Ovary (tissue), 9 donors: ENCODE data around the gene TOX3. TPM values are rescaled to one million over a fixed set of nuclear protein-coding genes. Genes with fewer than 3 reads are reported as not detected.

Experiments
- DNase-seq, 5 donors: peaks; one replicate each; pipeline ENCODE4 v3.0.0-alpha.2; 2019 to 2020
- H3K27ac ChIP-seq, 2 donors: fragments of 200-600 bp; one replicate each; pipeline versions ENCODE4 v1.5.1 to v1.8.0; 2019 to 2022
- H3K27me3 ChIP-seq: fragments of 200-600 bp; one replicate; pipeline ENCODE4 v1.8.0; 2022
- H3K36me3 ChIP-seq: fragments of 200-600 bp; sonication (generic); one replicate; pipeline ENCODE4 v1.5.1; 2019
- H3K4me1 ChIP-seq: one replicate; pipeline ENCODE4 v1.8.1; 2013; ENCODE audit warnings: mild to moderate bottlenecking, moderate library complexity; ENCODE audit not compliant: insufficient read depth
- H3K4me3 ChIP-seq: fragments of 200-600 bp; sonication (generic); one replicate; pipeline ENCODE4 v1.5.1; 2017
- H3K9me3 ChIP-seq, 2 donors: fragments of 200-600 bp in 1 of 2; sonication (generic) in 1 of 2; one replicate each; pipeline versions ENCODE4 v1.5.1 to v1.8.1; 2013 to 2019; ENCODE audit warnings: mild to moderate bottlenecking in 1 of 2, moderate library complexity in 1 of 2
- CTCF ChIP-seq, 3 donors: fragments of 450-650 bp in 2 of 3; fragments of 200-600 bp in 1 of 3; IDR thresholded peaks; one replicate each; pipeline versions ENCODE4 v1.5.1 to v1.8.0; 2016 to 2022; ENCODE audit warnings: antibody characterized with exemption in 3 of 3, mild to moderate bottlenecking in 1 of 3
- EP300 ChIP-seq: sonication (generic); formaldehyde crosslinking; IDR thresholded peaks from one replicate; pipeline ENCODE4 v1.6.1; 2017; ENCODE audit warnings: antibody characterized with exemption
- POLR2A ChIP-seq: fragments of 450-650 bp; IDR thresholded peaks from one replicate; pipeline ENCODE4 v1.6.1; 2017; ENCODE audit warnings: antibody characterized with exemption, mild to moderate bottlenecking, moderate library complexity
- WGBS, 3 donors: extraction: QIAGEN DNeasy Blood & Tissue Kit in 1 of 3; methylation state at CpG; one replicate each; pipeline versions ENCODE4 v1.1.5 to v1.1.7; 2013 to 2017; 5-methylcytosine and 5-hydroxymethylcytosine counted together
- intact Hi-C, 4 donors: fragments of 100-400 bp; cut with DNase I; formaldehyde crosslinking; loops; one replicate each; pipeline versions ENCODE4 v1.11.0 to v1.15.1; 2022 to 2023
- polyA plus RNA-seq, 2 donors: library from polyadenylated mRNA; stranded (reverse); fragments of 200-250 nt in 1 of 2; fragments of 350-450 nt in 1 of 2; fragmentation: Illumina TruSeq in 1 of 2; extraction: RNeasy Lipid Tissue Mini Kit (QIAGEN cat#74804) in 1 of 2; gene quantifications; one replicate each; pipeline ENCODE4 v1.2.3, GENCODE V29; 2013 to 2014
- total RNA-seq, 7 donors: library from RNA; depleted of rRNA in 2 of 7; stranded (reverse); fragments of >200 nt in 2 of 7; fragmentation: NEBNext Ultra II Directional in 3 of 7; extraction: Animal tissue kit (Norgen Biotek cat#: 25700) in 3 of 7; gene quantifications; one replicate each; pipeline versions ENCODE4 v1.1.0 to v1.2.4, GENCODE V29; 2016 to 2023
- donor health status: DM: no; HTN: no; CAD: no; lungs with moderate emphysema.
- donor health status: DM: no; HTN: no; CAD: no.
- donor health status: Bipolar disorder and iron deficiency.
- donor health status: DM: yes; HTN: yes; CAD: no.
- donor health status: DM: no; HTN: no; CAD: no.
- donor health status: DM: yes; HTN: yes; CAD: no.

The TOX3 gene
- total and polyA plus RNA-seq, 9 donors: 0.36 to 2.4 (median 1.2) TPM; not detected in 1

- TF ChIP-seq EP300 (no peak), CTCF (IDR thresholded peaks at IDR 0.05) (no peak), POLR2A (no peak)
- H3K4me3 ChIP-seq: no peak overlapping the region
- 11 to 22% (median 21%) methylated on average over 3 of the region's 3 CpGs for WGBS, 3 donors
- DNase-seq: no peak
- no peaks in the 10 kb centered on the region for H3K9me3 ChIP-seq
- intact Hi-C loops: no loop called here
- H3K36me3 ChIP-seq: no peaks in the 10 kb centered on the region
- H3K27me3 ChIP-seq: no peaks in the 10 kb centered on the region
- no peak overlapping the region for H3K27ac ChIP-seq
- no peaks in the 10 kb centered on the region for H3K4me1 ChIP-seq
Observed at GRCh38 chr16:52537516-52537915, 9.4 kb downstream of the TOX3 start.

- 87 to 91% (median 90%) methylated on average over 3 of the region's 3 CpGs for WGBS, 3 donors
- Histone ChIP-seq H3K27ac (no peak overlapping the region), H3K27me3 (no peaks in the 10 kb centered on the region), H3K4me3 (no peak overlapping the region), H3K4me1 (no peaks in the 10 kb centered on the region), H3K9me3 (no peaks in the 10 kb centered on the region), H3K36me3 (no peaks in the 10 kb centered on the region)
- TF ChIP-seq POLR2A (no peak), CTCF (IDR thresholded peaks at IDR 0.05) (no peak), EP300 (no peak)
- no peak for DNase-seq
- intact Hi-C loops: no loop called here
Observed at GRCh38 chr16:52535076-52535475, 11.9 kb downstream of the TOX3 start.

GRCh38 chr16:52533296-52533695 lies 13.6 kb downstream of the TOX3 start:
- H3K27me3 ChIP-seq: no peaks in the 10 kb centered on the region
- no peak for TF ChIP-seq CTCF (IDR thresholded peaks at IDR 0.05)
- no peak for TF ChIP-seq EP300
- TF ChIP-seq POLR2A: no peak
- whole genome bisulfite sequencing, 3 donors: 81 to 84% (median 83%) methylated on average over 1 of the region's 1 CpG
- no peaks in the 10 kb centered on the region for H3K9me3 ChIP-seq
- no peak overlapping the region for H3K27ac ChIP-seq
- H3K4me3 ChIP-seq: no peak overlapping the region
- intact Hi-C loops: no loop called here
- H3K4me1 ChIP-seq: no peaks in the 10 kb centered on the region
- no peak for DNase-seq
- H3K36me3 ChIP-seq: no peaks in the 10 kb centered on the region

GRCh38 chr16:52532384-52532783 lies 14.6 kb downstream of the TOX3 start:
- Histone ChIP-seq H3K27ac (no peak overlapping the region), H3K27me3 (no peaks in the 10 kb centered on the region), H3K36me3 (no peaks in the 10 kb centered on the region), H3K4me3 (no peak overlapping the region), H3K9me3 (no peaks in the 10 kb centered on the region), H3K4me1 (no peaks in the 10 kb centered on the region)
- intact Hi-C loops: no loop called here
- DNase-seq: no peak
- TF ChIP-seq POLR2A: no peak
- no peak for TF ChIP-seq EP300
- no peak for TF ChIP-seq CTCF (IDR thresholded peaks at IDR 0.05)
- WGBS, 3 donors: 82 to 83% (median 82%) methylated on average over 8 of the region's 8 CpGs

- no peaks in the 10 kb centered on the region for H3K27me3 ChIP-seq
- no peak for TF ChIP-seq POLR2A
- no peak for TF ChIP-seq EP300
- no peak for TF ChIP-seq CTCF (IDR thresholded peaks at IDR 0.05)
- WGBS, 3 donors: 70 to 80% (median 80%) methylated on average over 1 of the region's 1 CpG
- H3K4me3 ChIP-seq: no peak overlapping the region
- intact Hi-C loops: no loop called here
- H3K9me3 ChIP-seq: no peaks in the 10 kb centered on the region
- no peak for DNase-seq
- no peak overlapping the region for H3K27ac ChIP-seq
- no peaks in the 10 kb centered on the region for H3K4me1 ChIP-seq
- no peaks in the 10 kb centered on the region for H3K36me3 ChIP-seq
Observed at GRCh38 chr16:52529226-52529625, 17.7 kb downstream of the TOX3 start.
